GM19455 (cell line): ENCODE results near the gene ISG15.
A peak's percentile ranks its signal among the peaks of the same experiment; 100 is the strongest.
"Not testable (repeated sequence)": the region's sequence is repeated elsewhere in the genome, so short reads cannot be mapped to it uniquely, and the experiment has no call there.

ENCODE experiments used
- ATAC-seq: cut with Tn5 transposase; IDR thresholded peaks from one replicate; pipeline ENCODE4 v1.9.1; 2021; ENCODE audit not compliant: unreplicated experiment

The ISG15 gene

GRCh38 chr1:1026599-1027413 lies 13.5 kb downstream of the ISG15 start:
- no peak for ATAC-seq

DNA sequence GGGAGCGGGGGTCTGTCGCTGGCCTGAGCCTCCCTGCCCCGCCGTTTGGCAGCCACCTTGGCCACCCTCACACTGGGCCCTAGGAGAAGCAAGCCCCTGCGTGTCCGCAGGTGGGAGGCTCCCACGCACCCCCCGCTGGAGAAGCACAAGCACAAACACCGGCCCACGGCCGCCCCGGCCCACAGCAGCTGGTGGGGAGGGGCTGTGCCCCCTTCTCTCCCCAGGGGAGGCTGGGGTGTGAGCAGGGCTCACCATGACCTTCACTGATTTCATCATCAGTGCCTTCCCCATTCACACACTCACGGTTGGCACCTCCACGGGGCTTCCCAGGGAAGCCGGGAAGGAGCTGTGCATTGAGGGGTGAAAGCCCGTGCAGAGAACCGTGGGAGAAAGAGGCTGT lies 14.5 kb downstream of the ISG15 start:
- ATAC-seq: no peak

DNA sequence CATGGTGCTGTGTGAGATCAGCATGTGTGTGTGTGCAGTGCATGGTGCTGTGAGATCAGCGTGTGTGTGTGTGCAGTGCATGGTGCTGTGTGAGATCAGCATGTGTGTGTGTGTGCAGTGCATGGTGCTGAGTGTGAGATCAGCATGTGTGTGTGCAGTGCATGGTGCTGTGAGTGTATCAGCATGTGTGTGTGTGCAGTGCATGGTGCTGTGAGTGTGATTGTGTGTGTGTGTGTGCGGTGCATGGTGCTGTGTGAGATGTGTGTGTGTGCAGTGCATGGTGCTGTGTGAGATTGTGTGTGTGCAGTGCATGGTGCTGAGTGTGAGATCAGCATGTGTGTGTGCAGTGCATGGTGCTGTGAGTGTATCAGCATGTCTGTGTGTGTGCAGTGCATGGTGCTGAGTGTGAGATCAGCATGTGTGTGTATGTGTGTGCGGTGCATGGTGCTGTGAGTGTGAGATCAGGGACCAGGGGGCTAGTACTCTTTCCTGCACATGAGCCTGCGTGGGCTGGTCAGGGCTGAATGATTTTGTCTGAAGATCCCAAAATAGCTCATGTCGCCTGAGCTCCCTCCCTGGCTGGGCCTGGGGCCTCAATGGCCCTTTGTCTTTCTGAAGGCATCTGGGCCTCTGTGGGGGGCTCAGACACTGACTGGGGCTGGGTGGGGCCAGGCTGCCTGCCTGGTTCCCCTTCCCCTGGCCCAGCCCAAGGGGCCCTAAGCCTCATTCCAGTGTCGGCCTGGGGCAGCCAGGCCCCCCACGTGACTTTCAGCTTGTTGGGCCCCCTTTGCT lies 17.8 kb downstream of the ISG15 start:
- ATAC-seq: not testable (repeated sequence)

DNA sequence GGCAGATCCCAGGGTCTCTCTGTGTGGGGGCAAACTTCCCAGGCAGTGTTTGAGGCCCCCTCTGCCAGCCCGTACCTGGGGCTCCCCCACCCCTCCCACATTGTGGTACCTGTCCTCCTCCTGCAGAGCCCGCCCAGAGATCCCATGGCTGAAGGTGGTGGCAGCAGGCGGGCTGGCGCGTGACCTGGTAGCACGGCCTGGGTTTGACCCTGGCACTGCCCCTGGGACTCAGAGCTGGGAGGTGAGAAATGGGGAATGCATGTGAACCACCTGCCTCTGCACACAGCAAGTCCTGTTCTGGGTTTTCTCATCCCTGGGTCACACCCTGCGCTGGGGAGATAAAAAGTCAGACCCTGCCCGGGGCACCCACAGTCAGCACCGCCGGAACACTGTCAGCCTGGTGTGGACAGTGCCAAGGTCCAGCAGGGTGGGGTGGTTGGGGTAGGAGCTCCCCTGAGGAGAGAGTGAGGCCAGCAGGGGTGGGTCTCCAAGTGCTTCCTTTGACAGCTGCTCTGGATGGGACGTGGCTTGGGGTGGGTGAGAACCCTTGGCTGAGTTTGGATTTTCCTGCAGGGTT lies 18.4 kb downstream of the ISG15 start:
- ATAC-seq: no peak

DNA sequence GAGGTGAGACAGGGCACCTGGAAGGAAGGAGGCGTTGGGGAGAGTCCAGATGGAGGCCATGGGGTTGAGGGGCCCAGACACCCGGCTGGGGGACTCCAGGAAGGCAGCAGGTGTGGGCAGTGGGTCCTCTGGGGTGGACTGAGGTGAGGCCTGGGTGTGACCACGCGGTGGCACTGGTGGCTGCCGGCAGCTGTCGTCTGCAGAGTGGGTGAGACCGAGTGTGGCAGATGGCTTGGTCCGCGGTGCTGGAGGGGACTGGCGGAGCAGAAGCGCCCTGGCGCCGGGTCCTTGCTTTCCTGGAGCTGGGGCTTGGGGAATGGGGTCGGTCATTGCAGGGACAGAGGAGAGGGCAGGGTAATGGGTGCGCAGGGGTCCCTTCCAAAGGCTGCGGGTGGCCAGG lies 19.1 kb downstream of the ISG15 start:
- no peak for ATAC-seq

DNA sequence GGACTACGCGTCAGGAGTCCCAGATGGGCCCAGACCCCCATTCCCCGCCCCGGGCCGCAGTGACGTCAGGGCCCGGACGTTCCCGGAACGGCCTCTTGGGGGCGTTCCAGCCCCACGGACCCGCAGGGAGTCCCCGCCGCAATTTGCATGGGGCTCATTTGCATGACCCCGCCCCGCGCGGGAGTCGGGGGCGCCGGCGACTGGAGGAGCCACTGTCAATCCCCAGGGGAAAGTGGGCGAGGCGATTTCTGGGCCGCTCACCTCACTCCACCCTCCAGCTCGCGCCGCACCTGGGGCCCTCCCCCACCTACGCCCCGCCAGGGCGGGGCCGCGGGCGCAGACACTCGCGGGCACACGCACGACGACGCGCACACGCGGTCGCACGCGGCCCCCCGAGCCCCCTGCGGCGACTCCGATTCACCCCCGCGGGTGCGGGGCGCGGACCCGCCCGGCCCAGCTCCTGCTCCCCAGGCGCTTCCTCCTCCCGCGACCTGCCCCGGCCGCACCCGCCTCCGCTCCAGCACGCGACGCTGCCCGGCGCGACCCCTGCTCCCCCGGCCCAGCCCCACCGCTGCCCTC lies 19.8 kb downstream of the ISG15 start:
- peak; percentile 82 for ATAC-seq

GRCh38 chr1:1033731-1034438 lies 20.6 kb downstream of the ISG15 start:
- ATAC-seq: no peak

DNA sequence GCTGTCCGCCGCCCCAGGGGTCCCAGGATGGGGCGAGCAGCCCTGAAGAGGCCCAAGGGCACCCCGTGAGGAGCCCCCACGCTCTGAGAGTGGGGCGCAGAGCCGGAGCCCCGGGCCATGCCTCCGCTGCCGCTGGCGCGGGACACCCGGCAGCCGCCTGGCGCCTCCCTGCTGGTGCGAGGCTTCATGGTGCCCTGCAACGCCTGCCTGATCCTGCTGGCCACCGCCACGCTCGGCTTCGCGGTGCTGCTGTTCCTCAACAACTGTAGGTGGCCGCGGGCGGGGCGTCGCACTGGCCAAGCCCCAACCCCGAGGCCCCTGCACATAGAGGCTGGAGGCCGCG lies 21.1 kb downstream of the ISG15 start:
- no peak for ATAC-seq

GRCh38 chr1:1035291-1035943 lies 22.1 kb downstream of the ISG15 start:
- no peak for ATAC-seq

DNA sequence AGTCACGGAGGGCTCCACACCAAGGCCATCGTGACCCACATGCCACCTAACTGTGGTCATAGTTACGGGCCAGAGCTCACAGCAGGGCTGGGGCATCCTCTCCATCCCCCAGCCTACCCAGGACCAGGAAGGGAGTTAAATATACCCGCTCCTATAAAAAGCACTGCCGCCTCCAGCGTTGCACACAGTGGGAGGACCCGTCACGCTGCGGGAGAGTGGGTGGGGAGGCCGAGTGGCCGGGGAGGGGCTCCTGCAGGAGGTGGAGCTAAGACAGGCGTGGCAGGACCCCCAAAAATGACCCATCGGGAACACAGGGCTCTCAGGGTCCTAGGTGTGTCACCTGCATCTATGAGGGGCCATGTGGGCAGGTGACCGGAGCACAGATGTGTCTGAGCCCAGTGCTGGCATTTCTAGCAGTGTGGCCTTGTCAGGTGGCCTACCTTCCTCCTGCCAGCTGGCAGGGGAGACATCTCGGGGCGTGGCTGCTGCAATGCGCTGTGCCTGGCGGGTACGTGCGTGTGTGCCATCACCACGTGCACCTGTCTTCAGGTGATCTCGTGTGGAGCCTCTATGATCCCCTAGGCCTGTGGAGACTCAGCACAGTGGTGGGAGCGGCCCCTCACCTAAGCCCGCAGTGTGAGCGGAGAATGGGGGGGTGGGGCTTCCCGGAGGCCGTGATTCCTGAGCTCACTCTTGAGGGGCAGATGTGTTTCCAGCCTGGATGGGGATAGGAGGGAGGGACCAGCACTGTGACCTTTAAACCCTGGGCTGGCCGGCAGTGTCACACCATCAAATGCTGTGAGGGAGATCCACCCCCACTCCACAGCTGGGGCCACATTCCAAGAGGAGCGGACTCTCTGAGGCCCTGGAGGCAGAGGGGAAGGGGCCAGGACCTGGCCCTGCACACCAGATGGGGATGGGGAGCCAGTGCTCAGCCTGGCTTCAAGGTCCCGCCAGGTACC lies 24.4 kb downstream of the ISG15 start:
- ATAC-seq: no peak

DNA sequence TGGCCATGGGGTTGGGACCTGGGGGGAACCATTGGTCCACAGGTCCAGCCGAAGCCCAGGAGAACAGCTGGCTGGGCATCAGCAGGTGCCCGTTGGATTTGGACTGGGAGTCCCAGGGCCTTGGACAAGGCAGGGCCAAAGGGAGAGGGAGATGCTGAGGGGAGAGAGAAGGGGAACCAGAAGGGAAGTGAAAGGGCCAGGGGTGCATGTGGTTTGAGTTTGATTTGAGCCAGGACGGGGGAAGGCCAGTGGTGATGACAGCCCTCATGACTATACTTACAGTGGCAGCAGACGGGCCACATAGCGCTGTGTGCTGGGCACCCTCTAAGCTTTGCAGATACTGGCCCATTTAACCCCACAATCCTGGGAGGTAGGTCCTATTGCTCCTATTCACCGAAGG lies 25.4 kb downstream of the ISG15 start:
- ATAC-seq: peak; percentile 56

DNA sequence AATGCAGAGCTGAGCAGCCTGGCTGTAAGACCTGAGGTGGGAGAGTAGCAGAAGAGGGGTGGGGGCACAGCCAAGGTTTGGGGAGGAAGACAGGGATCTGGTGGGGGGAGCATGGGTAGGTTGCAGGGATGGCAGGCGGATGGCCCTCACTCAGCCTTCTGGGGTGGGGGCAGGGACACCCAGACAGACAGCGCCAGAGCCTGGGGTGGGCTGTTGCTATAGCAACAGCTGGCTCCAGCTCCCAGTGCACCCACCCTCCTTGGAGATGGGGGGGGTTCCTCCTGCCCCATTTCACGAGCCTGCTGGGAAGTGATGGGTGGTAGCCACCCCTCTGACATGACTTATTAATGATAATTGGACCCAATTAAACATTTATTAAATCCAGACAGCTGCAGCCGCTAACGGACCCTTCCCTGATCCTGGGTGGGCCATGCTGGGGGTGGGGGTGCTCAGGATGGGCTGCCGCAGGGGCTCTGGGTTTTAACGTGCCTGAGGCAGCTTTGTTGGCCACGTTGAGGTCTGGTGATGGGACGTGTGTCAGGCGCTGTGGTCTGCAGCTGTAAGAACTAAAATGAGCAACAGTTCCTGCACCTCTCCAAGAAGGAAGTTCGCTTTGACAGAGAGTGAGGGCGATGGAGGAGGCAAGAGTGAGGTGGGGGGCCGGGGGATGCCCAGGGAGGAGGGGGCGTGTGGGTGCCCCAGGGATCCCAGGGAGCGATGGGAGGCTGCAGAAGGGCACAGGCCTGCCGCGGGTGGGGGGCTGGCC lies 26.0 kb downstream of the ISG15 start:
- no peak for ATAC-seq

GRCh38 chr1:1040004-1040991 lies 27.0 kb downstream of the ISG15 start:
- no peak for ATAC-seq

DNA sequence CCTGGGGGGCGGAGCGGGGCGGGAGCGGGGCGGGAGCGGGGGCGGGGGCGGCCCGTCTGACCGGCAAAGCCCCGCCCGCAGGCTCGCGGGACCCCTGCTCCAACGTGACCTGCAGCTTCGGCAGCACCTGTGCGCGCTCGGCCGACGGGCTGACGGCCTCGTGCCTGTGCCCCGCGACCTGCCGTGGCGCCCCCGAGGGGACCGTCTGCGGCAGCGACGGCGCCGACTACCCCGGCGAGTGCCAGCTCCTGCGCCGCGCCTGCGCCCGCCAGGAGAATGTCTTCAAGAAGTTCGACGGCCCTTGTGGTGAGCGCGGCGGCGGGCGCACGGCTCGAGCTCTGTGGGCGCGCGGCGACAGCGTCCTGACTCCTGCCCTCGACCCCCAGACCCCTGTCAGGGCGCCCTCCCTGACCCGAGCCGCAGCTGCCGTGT lies 27.8 kb downstream of the ISG15 start:
- no peak for ATAC-seq

DNA sequence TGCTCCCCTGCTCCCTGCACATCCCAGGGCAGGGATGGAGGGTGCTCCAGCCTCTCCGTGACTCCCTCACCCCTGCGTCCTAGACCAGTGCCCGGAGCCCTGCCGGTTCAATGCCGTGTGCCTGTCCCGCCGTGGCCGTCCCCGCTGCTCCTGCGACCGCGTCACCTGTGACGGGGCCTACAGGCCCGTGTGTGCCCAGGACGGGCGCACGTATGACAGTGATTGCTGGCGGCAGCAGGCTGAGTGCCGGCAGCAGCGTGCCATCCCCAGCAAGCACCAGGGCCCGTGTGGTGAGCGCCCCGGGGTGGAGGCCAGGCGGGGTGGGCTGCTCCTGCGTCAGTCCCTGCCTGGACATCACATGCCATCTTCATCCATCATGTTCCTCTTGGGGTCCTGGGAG lies 28.6 kb downstream of the ISG15 start:
- no peak for ATAC-seq

DNA sequence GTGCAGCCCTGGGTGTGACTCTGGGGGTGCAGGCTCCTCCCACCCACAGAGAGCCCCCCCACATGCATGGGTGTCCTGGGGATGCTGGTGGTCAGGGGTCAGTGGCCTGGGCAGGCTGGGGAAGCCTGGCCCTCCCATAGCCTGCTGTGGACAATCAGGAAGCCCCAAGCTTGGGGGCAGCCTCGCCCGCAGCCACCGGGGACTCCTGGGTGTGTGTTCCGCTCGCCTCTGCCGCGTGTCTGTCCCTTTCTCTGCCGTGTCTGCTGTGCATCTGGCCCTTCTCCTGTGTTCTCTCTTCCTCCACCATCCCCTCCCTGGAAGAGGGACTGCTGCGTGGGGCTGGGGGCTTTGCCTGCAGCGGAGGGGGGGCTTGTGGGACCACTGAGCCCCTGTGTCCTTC lies 29.5 kb downstream of the ISG15 start:
- ATAC-seq: no peak

GRCh38 chr1:1043411-1043810 lies 30.1 kb downstream of the ISG15 start:
- no peak for ATAC-seq
